Left renal pelvis (tissue), 4 donors: ENCODE results near the gene GCNT1. TPM values are rescaled to one million over a fixed set of nuclear protein-coding genes. Genes with fewer than 3 reads are reported as not detected.
"Not testable (repeated sequence)": the region's sequence is repeated elsewhere in the genome, so short reads cannot be mapped to it uniquely, and the experiment has no call there.

Experiments
- DNase-seq, 4 donors: peaks; one replicate each; pipeline ENCODE4 v3.0.0-alpha.2; 2013; ENCODE audit warnings: low read depth in 4 of 4, low spot score in 3 of 4
- polyA plus RNA-seq, 4 donors: library from polyadenylated mRNA; unstranded; fragments of 120-200 nt; gene quantifications; one replicate each; pipeline ENCODE4 v1.2.1, GENCODE V29; 2013; ENCODE audit not compliant: insufficient read length in 4 of 4

GCNT1 gene
- polyA plus RNA-seq = 1 to 10 TPM; 1.6 to 4.8 (median 4.3) TPM

GRCh38 chr9:76458903-76459693 lies at the start of gene GCNT1:
Gene GCNT1, plus strand, starts transcription at chr9:76459182. Its CDS starts 43,200 bp downstream, at chr9:76502382.
- DNase-seq = peak; percentile 58 to 63 (median 61)

GRCh38 chr9:76412638-76413037 lies 46.3 kb upstream of the GCNT1 start:
- no peak for DNase-seq

- no peak for DNase-seq
These were observed 45.3 kb upstream of the GCNT1 start for GRCh38 chr9:76413658-76414057.

GRCh38 chr9:76414661-76415060 lies 44.3 kb upstream of the GCNT1 start:
- DNase-seq = no peak

GRCh38 chr9:76415154-76415553 lies 43.8 kb upstream of the GCNT1 start:
- DNase-seq = no peak

GRCh38 chr9:76415731-76416130 lies 43.3 kb upstream of the GCNT1 start:
- no peak for DNase-seq

- no peak for DNase-seq
These were observed 41.6 kb upstream of the GCNT1 start for GRCh38 chr9:76417394-76417793.

GRCh38 chr9:76419782-76420380 lies 39.1 kb upstream of the GCNT1 start:
- no peak for DNase-seq

- no peak for DNase-seq
These were observed 35.5 kb upstream of the GCNT1 start for GRCh38 chr9:76423216-76424177.

- DNase-seq = no peak
These were observed 34.5 kb upstream of the GCNT1 start for GRCh38 chr9:76424491-76424890.

- no peak for DNase-seq
These were observed 33.1 kb upstream of the GCNT1 start for GRCh38 chr9:76425677-76426453.

GRCh38 chr9:76426807-76427419 lies 32.1 kb upstream of the GCNT1 start:
- DNase-seq = no peak

GRCh38 chr9:76431601-76432000 lies 27.4 kb upstream of the GCNT1 start:
- no peak for DNase-seq

- DNase-seq = no peak
These were observed 25.6 kb upstream of the GCNT1 start for GRCh38 chr9:76433406-76433805.

- DNase-seq = no peak
These were observed 25.1 kb upstream of the GCNT1 start for GRCh38 chr9:76433836-76434235.

- not testable (repeated sequence) for DNase-seq
These were observed 24.1 kb upstream of the GCNT1 start for GRCh38 chr9:76434897-76435296.

- DNase-seq = not testable (repeated sequence)
These were observed 21.8 kb upstream of the GCNT1 start for GRCh38 chr9:76437017-76437699.

- no peak for DNase-seq
These were observed 20.0 kb upstream of the GCNT1 start for GRCh38 chr9:76438841-76439588.
